NB4 (cell line): ENCODE results near the gene DGAT2L6.

Experiments used
- MYC ChIP-seq: IDR thresholded peaks from 2 replicates; pipeline ENCODE4 v1.6.1; 2011; ENCODE audit warnings: low read depth, low read length
- POLR2A ChIP-seq: IDR thresholded peaks from 2 replicates; pipeline ENCODE4 v1.6.1; 2011; ENCODE audit warnings: mild to moderate bottlenecking; ENCODE audit not compliant: insufficient read length; ENCODE audit errors: extremely low read depth
- TF ChIP-seq, protein P1 (sequence below): IDR thresholded peaks from one replicate; pipeline ENCODE4 v1.5.1; 2012; ENCODE audit warnings: low read depth, low read length
- TF ChIP-seq, protein P2 (sequence below): IDR thresholded peaks from 2 replicates; pipeline ENCODE4 v1.6.1; 2011; ENCODE audit warnings: low read depth, low read length

GRCh38 chrX:70138622-70139021 lies 38.7 kb upstream of the DGAT2L6 start:
- TF ChIP-seq, protein P1, sequence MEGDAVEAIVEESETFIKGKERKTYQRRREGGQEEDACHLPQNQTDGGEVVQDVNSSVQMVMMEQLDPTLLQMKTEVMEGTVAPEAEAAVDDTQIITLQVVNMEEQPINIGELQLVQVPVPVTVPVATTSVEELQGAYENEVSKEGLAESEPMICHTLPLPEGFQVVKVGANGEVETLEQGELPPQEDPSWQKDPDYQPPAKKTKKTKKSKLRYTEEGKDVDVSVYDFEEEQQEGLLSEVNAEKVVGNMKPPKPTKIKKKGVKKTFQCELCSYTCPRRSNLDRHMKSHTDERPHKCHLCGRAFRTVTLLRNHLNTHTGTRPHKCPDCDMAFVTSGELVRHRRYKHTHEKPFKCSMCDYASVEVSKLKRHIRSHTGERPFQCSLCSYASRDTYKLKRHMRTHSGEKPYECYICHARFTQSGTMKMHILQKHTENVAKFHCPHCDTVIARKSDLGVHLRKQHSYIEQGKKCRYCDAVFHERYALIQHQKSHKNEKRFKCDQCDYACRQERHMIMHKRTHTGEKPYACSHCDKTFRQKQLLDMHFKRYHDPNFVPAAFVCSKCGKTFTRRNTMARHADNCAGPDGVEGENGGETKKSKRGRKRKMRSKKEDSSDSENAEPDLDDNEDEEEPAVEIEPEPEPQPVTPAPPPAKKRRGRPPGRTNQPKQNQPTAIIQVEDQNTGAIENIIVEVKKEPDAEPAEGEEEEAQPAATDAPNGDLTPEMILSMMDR = no peak
- TF ChIP-seq, protein P2, sequence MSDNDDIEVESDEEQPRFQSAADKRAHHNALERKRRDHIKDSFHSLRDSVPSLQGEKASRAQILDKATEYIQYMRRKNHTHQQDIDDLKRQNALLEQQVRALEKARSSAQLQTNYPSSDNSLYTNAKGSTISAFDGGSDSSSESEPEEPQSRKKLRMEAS = no peak
- TF ChIP-seq POLR2A (no peak), MYC (no peak)
